ENCODE data around the gene PKDCC.

Gene PKDCC

GRCh38 chr2:42095923-42096408 lies 48.1 kb downstream of the PKDCC start:
- H2AFZ ChIP-seq (ENCODE audit: low read length): peak overlapping the region; percentile 39
- H3K79me1 ChIP-seq (ENCODE audit: low read depth, low read length): peaks cover 2% of the 10 kb centered on the region
- H2BK12ac ChIP-seq (ENCODE audit: low read length): no peak overlapping the region
- H3K27me3 ChIP-seq (ENCODE audit: control insufficient read depth in 3 of 3, insufficient read depth in 3 of 3, low read depth in 1 of 3, low read length in 3 of 3): peaks cover 0 to 3% (median 0%) of the 10 kb centered on the region in 3 experiments
- H3K23ac ChIP-seq (ENCODE audit: low read depth, low read length, poor library complexity): no peak overlapping the region
- no peak overlapping the region for H2AK5ac ChIP-seq (ENCODE audit: low read depth, low read length)
- no peak overlapping the region for H4K8ac ChIP-seq (ENCODE audit: low read depth, low read length)
- peak; percentile 56 for DNase-seq (ENCODE audit: low spot score)
- H2BK5ac ChIP-seq (ENCODE audit: low read length): no peak overlapping the region
- H3K18ac ChIP-seq (ENCODE audit: low read length): no peak overlapping the region
- H3K14ac ChIP-seq (ENCODE audit: low read length): no peak overlapping the region
- no peak overlapping the region for H3K9ac ChIP-seq (ENCODE audit: low read depth, low read length, poor library complexity)
- H2BK120ac ChIP-seq (ENCODE audit: low read depth, low read length): no peak overlapping the region
- peaks cover 4 to 8% of the 10 kb centered on the region in 2 donors for H3K4me1 ChIP-seq (ENCODE audit: control insufficient read depth in 2 of 2, insufficient read depth in 1 of 2, low read depth in 1 of 2, low read length in 2 of 2)
- no peak overlapping the region for H3K4ac ChIP-seq (ENCODE audit: low read length)
- H3K4me2 ChIP-seq (ENCODE audit: insufficient read depth, low read length, poor library complexity, severe bottlenecking): no peak overlapping the region
- no peak overlapping the region for H2BK15ac ChIP-seq (ENCODE audit: low read length)
- peaks cover 7 to 12% of the 10 kb centered on the region in 2 donors for H3K9me3 ChIP-seq (replicated peaks in 1 of 2; ENCODE audit: control insufficient read depth in 2 of 2, insufficient read depth in 1 of 2, low read depth in 1 of 2, low read length in 2 of 2)
- H3K27ac ChIP-seq (replicated peaks; ENCODE audit: low read length): no peak overlapping the region
- WGBS, 2 donors (ENCODE audit: extremely low coverage in 2 of 2, insufficient read length in 2 of 2, insufficient replicate concordance in 1 of 2): no CpG with 5 or more reads among the region's 2 CpGs
- H4K91ac ChIP-seq (ENCODE audit: low read depth, low read length, poor library complexity): no peak overlapping the region
- H3K36me3 ChIP-seq (replicated peaks in 1 of 2; ENCODE audit: control insufficient read depth in 2 of 2, insufficient read depth in 2 of 2, low read length in 2 of 2): no peaks in the 10 kb centered on the region
- no peak overlapping the region for H3K4me3 ChIP-seq (ENCODE audit: low read length in 2 of 2)

- Histone ChIP-seq H3K27ac (replicated peaks; ENCODE audit: low read length) (no peak overlapping the region), H4K8ac (ENCODE audit: low read depth, low read length) (no peak overlapping the region), H2AK5ac (ENCODE audit: low read depth, low read length) (no peak overlapping the region), H4K91ac (ENCODE audit: low read depth, low read length, poor library complexity) (no peak overlapping the region), H3K4ac (ENCODE audit: low read length) (no peak overlapping the region), H3K18ac (ENCODE audit: low read length) (no peak overlapping the region), H2BK12ac (ENCODE audit: low read length) (no peak overlapping the region), H3K79me1 (ENCODE audit: low read depth, low read length) (peaks cover 2% of the 10 kb centered on the region), H2AFZ (ENCODE audit: low read length) (no peak overlapping the region), H2BK120ac (ENCODE audit: low read depth, low read length) (no peak overlapping the region), H3K23ac (ENCODE audit: low read depth, low read length, poor library complexity) (no peak overlapping the region), H2BK5ac (ENCODE audit: low read length) (no peak overlapping the region), H3K9ac (ENCODE audit: low read depth, low read length, poor library complexity) (no peak overlapping the region), H2BK15ac (ENCODE audit: low read length) (no peak overlapping the region), H3K27me3 (ENCODE audit: control insufficient read depth in 3 of 3, insufficient read depth in 3 of 3, low read depth in 1 of 3, low read length in 3 of 3) (peaks cover 0 to 3% (median 0%) of the 10 kb centered on the region in 3 experiments), H3K36me3 (replicated peaks in 1 of 2; ENCODE audit: control insufficient read depth in 2 of 2, insufficient read depth in 2 of 2, low read length in 2 of 2) (no peaks in the 10 kb centered on the region), H3K4me1 (ENCODE audit: control insufficient read depth in 2 of 2, insufficient read depth in 1 of 2, low read depth in 1 of 2, low read length in 2 of 2) (peaks cover 6% of the 10 kb centered on the region in 2 donors), H3K14ac (ENCODE audit: low read length) (no peak overlapping the region), H3K4me3 (ENCODE audit: low read length in 2 of 2) (no peak overlapping the region), H3K9me3 (replicated peaks in 1 of 2; ENCODE audit: control insufficient read depth in 2 of 2, insufficient read depth in 1 of 2, low read depth in 1 of 2, low read length in 2 of 2) (peaks cover 7 to 12% of the 10 kb centered on the region in 2 donors), H3K4me2 (ENCODE audit: insufficient read depth, low read length, poor library complexity, severe bottlenecking) (no peak overlapping the region)
- no peak for DNase-seq (ENCODE audit: low spot score)
- no CpG with 5 or more reads among the region's 10 CpGs for WGBS, 2 donors (ENCODE audit: extremely low coverage in 2 of 2, insufficient read length in 2 of 2, insufficient replicate concordance in 1 of 2)
Measured at GRCh38 chr2:42096869-42097591, 49.2 kb downstream of the PKDCC start.

GRCh38 chr2:42098571-42099437 lies 51.0 kb downstream of the PKDCC start:
- Histone ChIP-seq H3K27ac (replicated peaks; ENCODE audit: low read length) (no peak overlapping the region), H3K14ac (ENCODE audit: low read length) (no peak overlapping the region), H2BK15ac (ENCODE audit: low read length) (no peak overlapping the region), H2BK12ac (ENCODE audit: low read length) (no peak overlapping the region), H4K91ac (ENCODE audit: low read depth, low read length, poor library complexity) (no peak overlapping the region), H4K8ac (ENCODE audit: low read depth, low read length) (no peak overlapping the region), H3K23ac (ENCODE audit: low read depth, low read length, poor library complexity) (no peak overlapping the region), H3K18ac (ENCODE audit: low read length) (no peak overlapping the region), H3K4me1 (ENCODE audit: control insufficient read depth in 2 of 2, insufficient read depth in 1 of 2, low read depth in 1 of 2, low read length in 2 of 2) (peaks cover 0 to 7% of the 10 kb centered on the region in 2 donors), H3K4ac (ENCODE audit: low read length) (no peak overlapping the region), H3K4me2 (ENCODE audit: insufficient read depth, low read length, poor library complexity, severe bottlenecking) (no peak overlapping the region), H3K27me3 (ENCODE audit: control insufficient read depth in 3 of 3, insufficient read depth in 3 of 3, low read depth in 1 of 3, low read length in 3 of 3) (no peaks in the 10 kb centered on the region), H3K9me3 (replicated peaks in 1 of 2; ENCODE audit: control insufficient read depth in 2 of 2, insufficient read depth in 1 of 2, low read depth in 1 of 2, low read length in 2 of 2) (peaks cover 7 to 12% of the 10 kb centered on the region in 2 donors), H3K4me3 (ENCODE audit: low read length in 2 of 2) (no peak overlapping the region), H3K79me1 (ENCODE audit: low read depth, low read length) (peaks cover 2% of the 10 kb centered on the region), H2BK5ac (ENCODE audit: low read length) (no peak overlapping the region), H3K36me3 (replicated peaks in 1 of 2; ENCODE audit: control insufficient read depth in 2 of 2, insufficient read depth in 2 of 2, low read length in 2 of 2) (no peaks in the 10 kb centered on the region), H2AK5ac (ENCODE audit: low read depth, low read length) (peak overlapping the region; percentile 24), H3K9ac (ENCODE audit: low read depth, low read length, poor library complexity) (no peak overlapping the region), H2AFZ (ENCODE audit: low read length) (peak overlapping the region; percentile 63), H2BK120ac (ENCODE audit: low read depth, low read length) (no peak overlapping the region)
- no peak for DNase-seq (ENCODE audit: low spot score)
- WGBS, 2 donors (ENCODE audit: extremely low coverage in 2 of 2, insufficient read length in 2 of 2, insufficient replicate concordance in 1 of 2): no CpG with 5 or more reads among the region's 9 CpGs

Measured in neuronal stem cell (in vitro differentiated cells).